Measurements from ENCODE around the gene GRID1. TPM values are rescaled to one million over a fixed set of nuclear protein-coding genes. Genes with fewer than 3 reads are reported as not detected.

GRID1 gene
- total RNA-seq, 1 donor from 2014 or later, result 9.2 TPM

DNA sequence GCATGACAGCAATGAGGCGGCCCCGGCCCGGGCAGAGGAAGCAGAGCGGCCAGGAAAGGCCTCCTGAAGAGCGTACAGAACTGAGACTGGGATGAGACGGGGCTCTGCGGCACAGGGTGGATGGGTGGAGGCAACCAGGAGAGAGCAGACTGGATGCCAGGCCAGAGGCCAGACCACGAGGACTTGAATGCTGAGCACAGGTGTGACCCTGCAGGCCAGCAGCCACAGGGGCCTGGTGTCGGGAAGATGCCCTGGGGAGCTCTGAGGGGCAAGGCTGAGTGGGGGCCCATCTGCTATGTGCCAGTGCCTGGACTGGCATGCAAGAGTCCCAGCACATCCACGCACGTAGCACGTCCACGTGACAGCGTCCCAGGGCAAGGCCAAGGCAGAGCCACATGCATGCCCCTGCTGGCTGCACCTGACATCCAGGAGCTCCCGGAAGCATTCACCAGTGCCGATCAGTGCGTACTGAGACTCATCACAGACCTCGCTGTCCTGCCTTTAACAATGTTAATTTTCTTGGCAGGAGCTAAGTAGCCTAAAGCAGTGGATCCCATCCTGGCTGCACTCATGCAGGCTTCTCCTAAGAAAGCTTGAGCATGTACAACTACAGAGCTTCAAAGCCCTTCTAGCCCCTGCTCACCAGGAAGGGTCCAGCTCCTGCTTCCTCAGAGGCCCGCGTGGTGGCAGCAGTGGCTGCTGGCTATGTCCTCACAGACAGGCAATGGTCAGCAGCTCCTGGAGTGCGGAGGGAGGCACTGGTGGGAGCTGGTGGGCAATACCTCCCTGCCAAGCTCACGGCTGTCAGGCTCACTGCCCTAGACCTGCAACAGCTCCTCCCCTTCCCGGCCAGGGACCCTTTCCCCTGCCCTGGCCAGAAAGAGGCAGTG, 18.0 kb downstream of the GRID1 start:
- no peak overlapping the region for H3K4me3 Mint-ChIP-seq
- H3K9me3 Mint-ChIP-seq, result no peaks in the 10 kb centered on the region
- H3K4me1 Mint-ChIP-seq (ENCODE audit: unreplicated experiment), result peaks cover 9% of the 10 kb centered on the region
- peaks cover 27% of the 10 kb centered on the region for H3K27me3 Mint-ChIP-seq
- H3K27ac Mint-ChIP-seq, result no peak overlapping the region
- H3K36me3 Mint-ChIP-seq, result no peaks in the 10 kb centered on the region
- no peak for DNase-seq (ENCODE audit: extremely low spot score, unreplicated experiment)
- TF ChIP-seq, protein P1, sequence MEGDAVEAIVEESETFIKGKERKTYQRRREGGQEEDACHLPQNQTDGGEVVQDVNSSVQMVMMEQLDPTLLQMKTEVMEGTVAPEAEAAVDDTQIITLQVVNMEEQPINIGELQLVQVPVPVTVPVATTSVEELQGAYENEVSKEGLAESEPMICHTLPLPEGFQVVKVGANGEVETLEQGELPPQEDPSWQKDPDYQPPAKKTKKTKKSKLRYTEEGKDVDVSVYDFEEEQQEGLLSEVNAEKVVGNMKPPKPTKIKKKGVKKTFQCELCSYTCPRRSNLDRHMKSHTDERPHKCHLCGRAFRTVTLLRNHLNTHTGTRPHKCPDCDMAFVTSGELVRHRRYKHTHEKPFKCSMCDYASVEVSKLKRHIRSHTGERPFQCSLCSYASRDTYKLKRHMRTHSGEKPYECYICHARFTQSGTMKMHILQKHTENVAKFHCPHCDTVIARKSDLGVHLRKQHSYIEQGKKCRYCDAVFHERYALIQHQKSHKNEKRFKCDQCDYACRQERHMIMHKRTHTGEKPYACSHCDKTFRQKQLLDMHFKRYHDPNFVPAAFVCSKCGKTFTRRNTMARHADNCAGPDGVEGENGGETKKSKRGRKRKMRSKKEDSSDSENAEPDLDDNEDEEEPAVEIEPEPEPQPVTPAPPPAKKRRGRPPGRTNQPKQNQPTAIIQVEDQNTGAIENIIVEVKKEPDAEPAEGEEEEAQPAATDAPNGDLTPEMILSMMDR (conservative IDR thresholded peaks at IDR 0.05), result no peak

DNA sequence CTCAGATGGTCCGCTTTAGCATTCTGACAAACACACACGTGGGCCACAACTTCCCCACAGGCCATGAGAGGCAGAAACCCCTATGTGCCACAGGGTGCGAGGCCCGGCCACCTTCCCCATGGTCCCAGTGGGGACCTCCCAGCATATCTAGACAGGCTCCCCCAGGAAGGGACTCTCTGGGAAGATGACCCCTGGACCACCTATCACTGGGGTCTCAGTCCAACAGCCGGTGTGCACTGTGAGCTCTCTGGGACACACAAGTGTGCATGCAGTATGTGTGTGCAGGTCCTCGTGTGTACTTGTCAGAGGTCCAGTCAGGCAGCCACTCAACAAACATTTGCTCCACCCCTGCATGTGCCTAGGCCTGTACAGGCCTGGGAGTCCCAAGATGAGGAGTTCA, 18.7 kb downstream of the GRID1 start:
- H3K27ac Mint-ChIP-seq, result peak overlapping the region; percentile 66
- H3K27me3 Mint-ChIP-seq, result peaks cover 27% of the 10 kb centered on the region
- no peak for DNase-seq (ENCODE audit: extremely low spot score, unreplicated experiment)
- TF ChIP-seq, protein P1 (conservative IDR thresholded peaks at IDR 0.05), result no peak
- H3K4me1 Mint-ChIP-seq (ENCODE audit: unreplicated experiment), result peaks cover 9% of the 10 kb centered on the region
- no peaks in the 10 kb centered on the region for H3K36me3 Mint-ChIP-seq
- no peak overlapping the region for H3K4me3 Mint-ChIP-seq
- no peaks in the 10 kb centered on the region for H3K9me3 Mint-ChIP-seq

DNA sequence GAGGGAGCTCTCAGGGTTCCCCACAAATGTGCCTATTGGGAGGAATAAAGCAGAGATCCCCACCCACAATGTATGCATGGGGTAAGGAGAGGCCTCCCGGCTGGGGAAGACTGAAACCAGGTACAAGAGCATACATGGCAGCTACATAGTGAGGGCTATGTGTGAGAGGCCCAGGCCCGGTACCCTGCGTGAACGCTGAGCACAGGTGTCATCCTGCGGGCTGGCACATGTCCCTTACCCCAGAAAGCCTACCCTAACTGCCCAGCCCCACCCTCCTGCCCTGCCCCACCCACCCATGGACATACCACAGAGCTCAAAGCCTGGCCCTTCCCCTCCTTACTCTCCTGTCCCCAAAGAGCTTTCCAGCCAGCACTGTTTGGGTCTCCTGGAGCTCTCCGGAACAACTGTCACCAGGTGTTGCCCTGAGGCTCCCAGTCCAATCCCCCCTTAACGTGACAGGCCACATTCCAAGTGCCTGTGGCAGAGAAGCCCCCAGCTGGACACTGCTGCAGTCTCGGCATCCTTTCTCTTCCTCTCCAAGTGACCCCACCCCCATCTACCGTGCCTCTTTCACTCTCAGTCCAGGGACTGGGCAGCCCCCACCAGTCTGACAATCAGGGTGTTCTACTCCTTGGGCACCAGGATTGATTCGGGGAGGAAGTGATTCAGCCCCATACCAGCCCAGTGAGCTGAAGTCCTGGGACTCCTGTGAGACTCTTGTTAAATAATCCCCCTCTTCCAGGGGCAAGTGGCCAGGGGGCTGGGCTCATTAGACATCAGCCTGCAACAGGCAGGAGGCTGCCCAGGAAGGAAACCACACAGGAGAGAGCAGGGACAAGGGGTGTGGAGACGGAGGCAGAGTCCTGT, 19.6 kb downstream of the GRID1 start:
- Mint-ChIP-seq H3K4me1 (ENCODE audit: unreplicated experiment) (peaks cover 9% of the 10 kb centered on the region), H3K27me3 (peaks cover 24% of the 10 kb centered on the region), H3K4me3 (no peak overlapping the region), H3K9me3 (no peaks in the 10 kb centered on the region), H3K36me3 (no peaks in the 10 kb centered on the region), H3K27ac (peak overlapping the region; percentile 66)
- DNase-seq (ENCODE audit: extremely low spot score, unreplicated experiment), result no peak
- TF ChIP-seq, protein P1 (conservative IDR thresholded peaks at IDR 0.05), result no peak

DNA sequence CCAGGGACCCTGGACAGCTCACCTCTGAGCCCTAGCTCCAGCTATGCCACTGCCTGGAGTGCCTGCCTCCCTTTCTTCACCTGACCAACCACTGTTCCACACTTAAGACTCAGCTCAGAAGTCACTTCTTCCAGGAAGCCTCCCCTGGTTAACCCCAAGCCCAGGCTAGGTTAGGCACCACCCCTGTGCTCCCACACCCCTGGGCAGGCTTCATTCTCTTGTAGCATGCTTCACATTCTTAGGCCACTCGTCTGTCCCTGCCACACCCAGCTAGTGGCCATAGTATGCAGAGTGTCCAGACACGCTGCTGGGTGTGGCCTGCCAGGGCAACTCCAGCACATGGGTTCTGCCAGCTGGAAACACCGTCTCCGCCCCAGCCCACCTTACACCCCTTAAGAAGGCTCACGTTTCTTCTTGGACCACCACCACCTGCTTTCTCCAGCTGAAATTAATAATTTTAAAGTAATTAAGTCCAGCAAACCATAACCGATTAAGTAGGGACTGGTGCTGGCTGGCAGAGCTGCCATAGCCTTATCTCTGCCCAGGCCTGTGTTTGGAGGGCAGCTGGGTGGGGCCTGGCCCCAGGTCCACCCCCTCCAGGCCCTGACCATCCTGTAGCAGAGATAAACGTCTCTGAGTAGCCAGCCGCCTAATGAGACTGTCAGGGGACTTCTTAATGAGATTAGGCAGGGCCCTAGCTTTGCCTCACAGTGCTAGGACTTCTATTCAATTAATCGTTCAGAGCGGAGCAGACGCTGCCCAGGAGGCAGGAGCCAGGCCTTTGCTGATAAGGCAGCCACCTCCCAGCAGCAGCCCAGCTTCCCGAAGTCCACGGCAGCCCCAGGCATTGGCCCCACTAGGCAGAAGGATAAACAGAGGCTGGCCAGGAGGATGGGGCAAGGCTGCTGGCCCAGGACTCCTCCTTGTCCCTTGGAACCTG, 20.5 kb downstream of the GRID1 start:
- peaks cover 21% of the 10 kb centered on the region for H3K27me3 Mint-ChIP-seq
- DNase-seq (ENCODE audit: extremely low spot score, unreplicated experiment), result no peak
- no peaks in the 10 kb centered on the region for H3K9me3 Mint-ChIP-seq
- peaks cover 9% of the 10 kb centered on the region for H3K4me1 Mint-ChIP-seq (ENCODE audit: unreplicated experiment)
- TF ChIP-seq, protein P1 (conservative IDR thresholded peaks at IDR 0.05), result no peak
- peak overlapping the region; percentile 94 for H3K27ac Mint-ChIP-seq
- peak overlapping the region; percentile 39 for H3K4me3 Mint-ChIP-seq
- H3K36me3 Mint-ChIP-seq, result no peaks in the 10 kb centered on the region

DNA sequence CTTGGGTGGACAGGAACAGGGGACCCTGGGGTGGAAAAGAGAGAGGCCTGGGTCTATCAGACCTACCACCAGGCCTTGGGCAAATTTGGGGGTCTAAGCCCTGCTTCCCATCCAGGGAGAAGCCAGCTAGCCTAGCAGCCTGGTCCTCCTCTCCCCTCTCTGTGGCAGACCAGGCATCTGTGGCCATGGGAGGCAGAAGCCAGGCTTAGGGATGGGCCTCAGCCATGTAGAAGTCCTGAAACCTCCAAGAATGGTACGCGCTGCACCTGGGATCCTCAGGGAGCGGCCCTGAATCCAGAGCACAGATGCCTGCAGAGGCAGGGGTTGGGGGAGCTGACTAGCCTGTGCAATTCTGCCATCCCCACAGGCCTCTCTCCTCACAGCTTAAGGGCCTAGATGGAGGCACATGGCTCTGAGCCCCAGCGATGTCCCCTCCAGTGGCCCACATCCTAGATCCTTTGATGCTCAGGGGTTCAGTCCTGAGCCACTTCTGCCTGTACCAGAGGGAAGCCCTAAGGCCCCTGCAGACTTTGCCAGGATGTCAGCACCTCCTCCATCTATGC, 21.2 kb downstream of the GRID1 start:
- H3K9me3 Mint-ChIP-seq, result no peaks in the 10 kb centered on the region
- no peaks in the 10 kb centered on the region for H3K36me3 Mint-ChIP-seq
- TF ChIP-seq, protein P1 (conservative IDR thresholded peaks at IDR 0.05), result no peak
- peak overlapping the region; percentile 94 for H3K27ac Mint-ChIP-seq
- peaks cover 18% of the 10 kb centered on the region for H3K27me3 Mint-ChIP-seq
- H3K4me1 Mint-ChIP-seq (ENCODE audit: unreplicated experiment), result peaks cover 12% of the 10 kb centered on the region
- no peak overlapping the region for H3K4me3 Mint-ChIP-seq
- DNase-seq (ENCODE audit: extremely low spot score, unreplicated experiment), result no peak

Measured in type B pancreatic cell (in vitro differentiated cells).